ENCODE results near the gene TBC1D5.

The TBC1D5 gene

DNA sequence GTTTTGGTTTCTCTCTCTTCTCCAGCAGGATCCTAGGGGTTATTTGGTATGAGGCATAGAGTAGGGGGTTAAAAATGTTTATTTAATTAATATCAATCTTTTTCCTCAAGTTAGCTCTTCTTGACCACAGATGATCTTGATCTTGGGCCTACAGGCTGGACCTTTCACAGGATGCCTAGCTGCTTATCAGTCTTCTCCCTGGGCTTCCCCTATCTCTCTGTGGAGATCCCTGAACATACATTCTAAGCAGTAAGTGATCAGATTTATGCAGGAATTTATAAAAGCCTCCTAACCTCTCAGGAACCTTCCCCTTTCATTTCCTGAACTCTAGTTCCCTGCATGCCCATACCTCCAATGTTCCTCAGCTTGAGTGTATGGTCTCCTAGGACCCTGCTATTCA lies 428.3 kb downstream of the TBC1D5 start:
- H3K9me2 ChIP-seq (replicated peaks; ENCODE audit: control insufficient read depth, low read length) = no peaks in the 10 kb centered on the region
- no peak for TF ChIP-seq EZH2phosphoT487 (IDR thresholded peaks at IDR 0.05; ENCODE audit: borderline replicate concordance, low read length)
- TF ChIP-seq, protein P1, sequence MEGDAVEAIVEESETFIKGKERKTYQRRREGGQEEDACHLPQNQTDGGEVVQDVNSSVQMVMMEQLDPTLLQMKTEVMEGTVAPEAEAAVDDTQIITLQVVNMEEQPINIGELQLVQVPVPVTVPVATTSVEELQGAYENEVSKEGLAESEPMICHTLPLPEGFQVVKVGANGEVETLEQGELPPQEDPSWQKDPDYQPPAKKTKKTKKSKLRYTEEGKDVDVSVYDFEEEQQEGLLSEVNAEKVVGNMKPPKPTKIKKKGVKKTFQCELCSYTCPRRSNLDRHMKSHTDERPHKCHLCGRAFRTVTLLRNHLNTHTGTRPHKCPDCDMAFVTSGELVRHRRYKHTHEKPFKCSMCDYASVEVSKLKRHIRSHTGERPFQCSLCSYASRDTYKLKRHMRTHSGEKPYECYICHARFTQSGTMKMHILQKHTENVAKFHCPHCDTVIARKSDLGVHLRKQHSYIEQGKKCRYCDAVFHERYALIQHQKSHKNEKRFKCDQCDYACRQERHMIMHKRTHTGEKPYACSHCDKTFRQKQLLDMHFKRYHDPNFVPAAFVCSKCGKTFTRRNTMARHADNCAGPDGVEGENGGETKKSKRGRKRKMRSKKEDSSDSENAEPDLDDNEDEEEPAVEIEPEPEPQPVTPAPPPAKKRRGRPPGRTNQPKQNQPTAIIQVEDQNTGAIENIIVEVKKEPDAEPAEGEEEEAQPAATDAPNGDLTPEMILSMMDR (IDR thresholded peaks at IDR 0.05; ENCODE audit: low read depth, low read length, poor library complexity, severe bottlenecking) = no peak
- H3K4me3 ChIP-seq (ENCODE audit: low read length) = no peak overlapping the region
- no peaks in the 10 kb centered on the region for H3K36me3 ChIP-seq (ENCODE audit: control insufficient read depth, low read length)
- H3K4me1 ChIP-seq (ENCODE audit: control insufficient read depth, low read length) = no peaks in the 10 kb centered on the region
- no peaks in the 10 kb centered on the region for H3F3A ChIP-seq (ENCODE audit: control insufficient read depth, insufficient read depth)
- H4K20me1 ChIP-seq (ENCODE audit: control insufficient read depth, insufficient read depth, low read depth, low read length) = no peaks in the 10 kb centered on the region
- H3K9me3 ChIP-seq (ENCODE audit: control insufficient read depth, insufficient read depth, low read length) = no peaks in the 10 kb centered on the region
- no peak overlapping the region for H3K27ac ChIP-seq (ENCODE audit: low read depth, low read length)
- no peak overlapping the region for H3K4me2 ChIP-seq (ENCODE audit: low read length)
- H3K79me2 ChIP-seq (ENCODE audit: control insufficient read depth, low read length) = no peaks in the 10 kb centered on the region
- H3K27me3 ChIP-seq (ENCODE audit: control insufficient read depth, low read length) = no peaks in the 10 kb centered on the region

DNA sequence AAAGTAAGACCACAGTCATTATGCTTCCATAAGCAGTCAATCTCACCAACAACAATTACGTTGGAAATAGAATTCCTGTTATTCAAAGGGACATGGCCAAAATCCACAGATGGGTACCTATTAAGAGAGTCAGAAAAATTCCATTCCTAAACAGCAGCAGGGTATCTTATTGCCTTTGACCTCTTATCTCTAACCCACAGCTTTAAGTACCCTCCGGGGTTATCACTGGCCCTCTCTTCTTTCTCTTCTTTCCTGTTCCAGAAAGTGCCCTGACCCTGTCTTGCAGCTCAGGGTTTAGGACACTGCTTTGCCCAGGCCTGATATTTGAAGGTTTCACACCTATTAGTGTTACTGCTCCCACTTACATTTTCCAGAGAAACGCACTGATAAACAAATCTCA lies 428.7 kb downstream of the TBC1D5 start:
- no peak overlapping the region for H3K27ac ChIP-seq (ENCODE audit: low read depth, low read length)
- no peaks in the 10 kb centered on the region for H3K36me3 ChIP-seq (ENCODE audit: control insufficient read depth, low read length)
- no peaks in the 10 kb centered on the region for H3K79me2 ChIP-seq (ENCODE audit: control insufficient read depth, low read length)
- no peak overlapping the region for H3K4me3 ChIP-seq (ENCODE audit: low read length)
- no peaks in the 10 kb centered on the region for H3K9me2 ChIP-seq (replicated peaks; ENCODE audit: control insufficient read depth, low read length)
- H3K27me3 ChIP-seq (ENCODE audit: control insufficient read depth, low read length) = no peaks in the 10 kb centered on the region
- no peaks in the 10 kb centered on the region for H4K20me1 ChIP-seq (ENCODE audit: control insufficient read depth, insufficient read depth, low read depth, low read length)
- H3F3A ChIP-seq (ENCODE audit: control insufficient read depth, insufficient read depth) = no peaks in the 10 kb centered on the region
- no peaks in the 10 kb centered on the region for H3K4me1 ChIP-seq (ENCODE audit: control insufficient read depth, low read length)
- H3K9me3 ChIP-seq (ENCODE audit: control insufficient read depth, insufficient read depth, low read length) = no peaks in the 10 kb centered on the region
- H3K4me2 ChIP-seq (ENCODE audit: low read length) = no peak overlapping the region
- TF ChIP-seq EZH2phosphoT487 (IDR thresholded peaks at IDR 0.05; ENCODE audit: borderline replicate concordance, low read length) = no peak
- TF ChIP-seq, protein P1 (IDR thresholded peaks at IDR 0.05; ENCODE audit: low read depth, low read length, poor library complexity, severe bottlenecking) = no peak

DNA sequence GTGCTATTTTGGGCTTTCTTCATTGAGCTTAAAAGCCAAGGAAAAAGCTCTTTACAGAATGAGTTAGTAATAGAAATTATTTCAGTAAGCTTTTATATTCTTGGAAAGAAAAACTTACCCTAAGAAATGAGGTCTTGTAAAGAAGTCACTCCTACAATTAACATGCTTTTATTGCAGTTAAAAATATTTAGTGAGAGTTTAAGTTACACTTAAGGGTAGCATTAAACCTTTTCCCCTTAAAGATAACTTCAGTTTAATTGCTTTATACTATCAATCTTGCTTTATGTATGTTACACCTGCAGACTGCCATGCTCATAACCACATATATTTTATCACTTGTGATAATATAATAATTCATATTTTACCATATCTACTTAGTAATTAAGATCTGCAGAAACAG lies 431.4 kb downstream of the TBC1D5 start:
- Histone ChIP-seq H4K20me1 (ENCODE audit: control insufficient read depth, insufficient read depth, low read depth, low read length) (no peaks in the 10 kb centered on the region), H3K9me2 (replicated peaks; ENCODE audit: control insufficient read depth, low read length) (no peaks in the 10 kb centered on the region), H3F3A (ENCODE audit: control insufficient read depth, insufficient read depth) (no peaks in the 10 kb centered on the region), H3K4me3 (ENCODE audit: low read length) (no peak overlapping the region), H3K4me1 (ENCODE audit: control insufficient read depth, low read length) (no peaks in the 10 kb centered on the region), H3K9me3 (ENCODE audit: control insufficient read depth, insufficient read depth, low read length) (no peaks in the 10 kb centered on the region), H3K4me2 (ENCODE audit: low read length) (no peak overlapping the region), H3K27ac (ENCODE audit: low read depth, low read length) (no peak overlapping the region), H3K36me3 (ENCODE audit: control insufficient read depth, low read length) (peaks cover 3% of the 10 kb centered on the region; the same call in 1 of the 2 replicates), H3K27me3 (ENCODE audit: control insufficient read depth, low read length) (no peaks in the 10 kb centered on the region), H3K79me2 (ENCODE audit: control insufficient read depth, low read length) (no peaks in the 10 kb centered on the region)
- TF ChIP-seq EZH2phosphoT487 (IDR thresholded peaks at IDR 0.05; ENCODE audit: borderline replicate concordance, low read length) = no peak
- TF ChIP-seq, protein P1 (IDR thresholded peaks at IDR 0.05; ENCODE audit: low read depth, low read length, poor library complexity, severe bottlenecking) = no peak

DNA sequence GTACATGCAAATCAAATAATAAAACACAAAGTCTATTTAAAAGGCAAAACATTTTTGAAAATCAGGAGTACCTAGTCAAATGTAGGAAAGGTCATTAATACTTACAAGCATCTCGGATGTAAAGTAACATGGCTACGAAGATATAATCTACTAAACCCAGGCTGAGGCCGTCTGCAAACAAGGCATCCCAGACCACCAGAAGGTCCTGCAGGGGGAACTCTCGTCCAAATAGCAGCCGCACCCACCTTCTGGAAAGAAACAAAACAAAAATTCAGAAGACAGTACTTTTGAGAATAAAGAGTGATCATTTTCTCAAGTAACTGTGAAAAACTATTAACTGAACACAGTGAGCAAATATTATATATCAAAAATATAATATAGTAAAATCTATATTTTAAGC lies 434.5 kb downstream of the TBC1D5 start:
- Histone ChIP-seq H3K4me2 (ENCODE audit: low read length) (no peak overlapping the region), H3K36me3 (ENCODE audit: control insufficient read depth, low read length) (peaks cover 3% of the 10 kb centered on the region; the same call in 1 of the 2 replicates), H3K79me2 (ENCODE audit: control insufficient read depth, low read length) (no peaks in the 10 kb centered on the region), H3K4me1 (ENCODE audit: control insufficient read depth, low read length) (no peaks in the 10 kb centered on the region), H4K20me1 (ENCODE audit: control insufficient read depth, insufficient read depth, low read depth, low read length) (no peaks in the 10 kb centered on the region), H3K27me3 (ENCODE audit: control insufficient read depth, low read length) (no peaks in the 10 kb centered on the region), H3K27ac (ENCODE audit: low read depth, low read length) (no peak overlapping the region), H3K9me3 (ENCODE audit: control insufficient read depth, insufficient read depth, low read length) (no peaks in the 10 kb centered on the region), H3F3A (ENCODE audit: control insufficient read depth, insufficient read depth) (no peaks in the 10 kb centered on the region), H3K4me3 (ENCODE audit: low read length) (no peak overlapping the region), H3K9me2 (replicated peaks; ENCODE audit: control insufficient read depth, low read length) (no peaks in the 10 kb centered on the region)
- TF ChIP-seq, protein P1 (IDR thresholded peaks at IDR 0.05; ENCODE audit: low read depth, low read length, poor library complexity, severe bottlenecking) = no peak
- TF ChIP-seq EZH2phosphoT487 (IDR thresholded peaks at IDR 0.05; ENCODE audit: borderline replicate concordance, low read length) = no peak
